ENCODE measurements around the gene DAPP1.

Gene DAPP1

DNA sequence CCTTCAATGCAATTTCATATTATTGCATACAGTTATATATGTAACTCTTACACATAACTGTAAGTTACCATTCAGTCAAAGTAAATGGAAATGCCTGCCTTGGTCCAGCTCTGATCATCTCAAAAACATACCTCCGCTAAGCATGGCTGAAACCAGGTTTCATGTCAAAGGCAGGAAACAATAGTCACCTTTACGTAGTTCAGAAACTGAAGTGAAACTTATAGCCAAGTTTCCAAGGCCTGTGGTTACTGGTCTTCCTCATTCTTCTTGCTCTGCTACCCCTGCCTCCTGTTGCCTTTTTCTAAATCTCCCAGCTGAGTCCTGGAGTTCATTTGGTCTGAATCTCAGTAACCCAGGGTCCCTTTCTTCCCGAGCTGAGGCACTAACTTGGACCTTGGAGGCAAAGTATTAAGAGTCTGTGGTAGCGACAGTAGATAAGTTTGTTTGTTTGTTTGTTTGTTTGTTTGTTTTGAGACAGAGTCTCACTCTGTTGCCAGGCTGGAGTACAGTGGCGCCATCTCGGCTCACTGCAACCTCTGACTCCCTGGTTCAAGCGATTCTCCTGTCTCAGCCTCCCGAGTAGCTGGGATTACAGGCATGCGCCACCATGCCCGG lies 30.8 kb downstream of the DAPP1 start:
- DNase-seq (ENCODE audit: extremely low spot score, insufficient read length, low read depth) (no peak), FAIRE-seq (peak; percentile 99)

GRCh38 chr4:99848591-99849001 lies 32.0 kb downstream of the DAPP1 start:
- FAIRE-seq (peak; percentile 95), DNase-seq (ENCODE audit: extremely low spot score, insufficient read length, low read depth) (no peak)

GRCh38 chr4:99852199-99852749 lies 35.6 kb downstream of the DAPP1 start:
- DNase-seq (ENCODE audit: extremely low spot score, insufficient read length, low read depth) (no peak), FAIRE-seq (peak; percentile 80)

DNA sequence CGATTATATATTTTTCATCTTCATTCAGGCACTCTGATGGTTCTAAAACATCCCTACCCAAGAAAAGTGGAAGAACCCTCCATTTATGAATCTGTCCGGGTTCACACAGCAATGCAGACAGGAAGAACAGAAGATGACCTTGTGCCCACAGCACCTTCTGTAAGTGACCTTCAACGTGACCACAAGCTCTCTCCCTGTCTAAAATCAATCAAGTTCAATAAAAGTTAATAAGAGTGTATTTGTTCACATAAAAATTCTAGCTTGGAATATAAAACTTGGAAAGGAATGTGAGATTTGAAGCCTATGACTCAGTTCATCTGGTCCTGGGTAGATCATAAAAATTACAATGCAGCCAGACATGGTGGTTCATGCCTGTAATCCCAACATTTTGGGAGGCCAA lies 36.6 kb downstream of the DAPP1 start:
- FAIRE-seq = no peak
- no peak for DNase-seq (ENCODE audit: extremely low spot score, insufficient read length, low read depth)

DNA sequence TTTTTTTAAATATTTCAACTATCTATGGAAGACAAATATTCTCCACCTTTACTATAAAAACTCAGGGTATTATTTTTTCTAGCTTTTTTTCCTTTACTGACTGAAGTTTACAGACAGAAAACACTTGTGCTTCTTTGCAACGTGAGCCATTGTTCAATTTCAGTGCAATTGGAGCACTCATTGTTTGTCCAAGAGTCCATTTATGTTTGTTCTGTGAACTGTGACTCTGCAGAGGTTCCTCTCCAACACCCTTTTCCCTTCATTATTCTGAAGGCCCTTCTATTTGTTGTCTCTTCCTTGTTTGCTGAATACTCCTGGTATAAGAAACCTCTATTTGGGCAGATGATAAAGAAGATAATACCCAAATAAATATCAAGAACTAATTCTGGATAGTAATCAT lies 37.4 kb downstream of the DAPP1 start:
- FAIRE-seq = no peak

DNA sequence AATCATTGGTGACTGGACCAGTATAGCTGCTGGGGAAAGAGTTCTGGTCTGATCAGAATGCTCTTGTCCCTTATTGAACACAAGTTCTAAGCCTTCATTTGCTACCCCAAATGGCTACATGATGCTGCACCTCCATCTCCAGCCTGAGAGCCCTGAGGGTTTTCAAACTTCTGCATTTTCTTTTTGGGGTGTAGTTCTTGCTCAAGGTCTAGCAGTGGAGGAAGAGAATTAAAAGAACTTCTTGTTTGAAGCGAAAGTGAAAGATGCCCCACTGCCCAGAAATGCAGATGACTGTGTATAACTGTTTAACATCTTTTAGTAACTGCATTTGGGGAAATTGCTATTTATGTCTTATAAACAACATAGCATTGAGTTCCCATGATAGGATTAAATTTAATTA lies 39.1 kb downstream of the DAPP1 start:
- FAIRE-seq = peak; percentile 93
- no peak for DNase-seq (ENCODE audit: extremely low spot score, insufficient read length, low read depth)

More for the DNA sequence above, 37.4 kb downstream of the DAPP1 start:
- no peak for DNase-seq (ENCODE audit: extremely low spot score, insufficient read length, low read depth)

DNA sequence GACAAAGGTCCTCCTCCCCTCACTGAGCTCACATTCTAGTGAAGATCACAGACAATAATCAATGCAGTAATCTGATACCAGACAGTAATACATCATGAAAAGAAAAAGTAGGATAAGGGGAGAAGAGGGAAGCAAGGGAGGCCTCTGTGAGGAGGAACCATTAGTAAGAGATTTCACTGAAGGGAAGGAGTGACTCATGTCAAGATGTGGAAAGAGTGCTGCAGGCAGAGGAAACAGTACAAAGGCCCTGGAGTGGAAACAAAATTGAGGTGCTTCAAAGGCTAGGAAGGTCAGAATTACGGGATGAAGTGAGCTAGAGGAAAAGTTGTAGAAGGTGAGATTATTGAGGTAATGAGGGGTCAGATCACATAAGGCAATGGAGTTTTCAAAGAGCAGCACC lies 39.5 kb downstream of the DAPP1 start:
- DNase-seq (ENCODE audit: extremely low spot score, insufficient read length, low read depth) (no peak), FAIRE-seq (peak; percentile 46)

DNA sequence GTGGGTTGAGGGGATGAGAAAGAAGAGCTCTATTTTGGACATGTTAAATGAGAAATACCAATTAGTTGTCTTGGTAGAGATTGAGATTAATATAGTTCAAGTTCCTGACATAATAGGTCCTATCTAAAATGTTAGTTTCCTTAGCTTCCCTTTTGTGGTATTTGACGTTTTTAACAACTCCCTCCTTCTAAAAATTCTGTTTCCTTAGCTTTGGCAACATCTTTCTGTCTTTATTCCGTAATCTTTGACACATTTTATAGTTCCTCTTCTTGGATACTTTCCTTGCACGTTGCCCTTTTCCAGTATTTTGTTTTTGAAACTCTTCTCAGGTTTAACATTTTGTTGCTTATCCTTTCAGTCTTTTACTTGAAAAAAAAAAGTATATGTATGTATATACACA lies 40.7 kb downstream of the DAPP1 start:
- FAIRE-seq (no peak), DNase-seq (ENCODE audit: extremely low spot score, insufficient read length, low read depth) (no peak)

GRCh38 chr4:99859618-99860017 lies 43.0 kb downstream of the DAPP1 start:
- FAIRE-seq = peak; percentile 79
- no peak for DNase-seq (ENCODE audit: extremely low spot score, insufficient read length, low read depth)

GRCh38 chr4:99860521-99860920 lies 43.9 kb downstream of the DAPP1 start:
- no peak for FAIRE-seq

GRCh38 chr4:99861120-99861905 lies 44.7 kb downstream of the DAPP1 start:
- no peak for DNase-seq (ENCODE audit: extremely low spot score, insufficient read length, low read depth)

More at GRCh38 chr4:99860521-99860920, 43.9 kb downstream of the DAPP1 start:
- no peak for DNase-seq (ENCODE audit: extremely low spot score, insufficient read length, low read depth)

DNA sequence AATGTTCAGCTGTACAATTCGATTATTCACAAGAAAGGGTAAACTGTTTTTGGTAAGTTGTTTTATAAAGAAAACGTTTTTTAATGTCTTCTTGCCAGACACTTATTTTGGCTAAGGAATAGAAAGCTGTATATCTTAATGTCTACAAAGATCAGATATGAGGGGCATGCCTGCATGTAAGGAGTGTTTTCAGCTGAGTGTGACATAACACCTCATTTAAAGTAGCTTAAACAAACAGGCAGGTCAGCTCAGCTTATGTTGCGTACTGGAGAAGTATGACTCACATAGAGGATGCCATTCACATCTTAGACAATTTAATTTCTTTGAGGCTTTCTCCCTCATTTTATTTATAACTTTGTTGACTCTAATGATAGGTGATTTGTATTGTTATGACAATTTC lies 47.2 kb downstream of the DAPP1 start:
- FAIRE-seq (no peak), DNase-seq (ENCODE audit: extremely low spot score, insufficient read length, low read depth) (no peak)

More at GRCh38 chr4:99861120-99861905, 44.7 kb downstream of the DAPP1 start:
- peak; percentile 77 for FAIRE-seq

DNA sequence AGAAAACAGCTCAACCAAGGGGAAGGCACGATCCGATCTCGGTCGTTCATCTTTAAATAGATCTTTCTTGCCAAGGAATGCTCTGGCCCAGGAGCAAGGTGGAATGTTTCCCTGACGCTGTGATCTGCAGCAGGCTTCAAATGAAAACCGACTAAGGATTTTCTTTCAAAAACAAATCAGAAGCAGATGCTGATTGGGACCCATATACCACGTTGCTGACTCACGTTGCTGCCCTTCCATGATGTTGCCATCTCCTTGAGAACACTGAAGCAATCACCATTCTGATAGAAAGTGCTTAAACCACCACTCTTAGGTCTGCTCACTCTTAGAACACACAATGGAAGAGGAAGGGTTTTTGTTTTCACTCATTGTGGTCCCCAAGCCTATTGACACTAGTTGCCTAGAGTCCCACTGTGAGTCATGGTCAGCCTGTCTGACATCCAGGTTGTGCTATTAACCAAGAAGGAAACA lies 51.5 kb downstream of the DAPP1 start:
- FAIRE-seq = no peak
- no peak for DNase-seq (ENCODE audit: extremely low spot score, insufficient read length, low read depth)

- FAIRE-seq = no peak
- DNase-seq (ENCODE audit: extremely low spot score, insufficient read length, low read depth) = no peak
Measured at GRCh38 chr4:99872570-99872969, 55.9 kb downstream of the DAPP1 start.

DNA sequence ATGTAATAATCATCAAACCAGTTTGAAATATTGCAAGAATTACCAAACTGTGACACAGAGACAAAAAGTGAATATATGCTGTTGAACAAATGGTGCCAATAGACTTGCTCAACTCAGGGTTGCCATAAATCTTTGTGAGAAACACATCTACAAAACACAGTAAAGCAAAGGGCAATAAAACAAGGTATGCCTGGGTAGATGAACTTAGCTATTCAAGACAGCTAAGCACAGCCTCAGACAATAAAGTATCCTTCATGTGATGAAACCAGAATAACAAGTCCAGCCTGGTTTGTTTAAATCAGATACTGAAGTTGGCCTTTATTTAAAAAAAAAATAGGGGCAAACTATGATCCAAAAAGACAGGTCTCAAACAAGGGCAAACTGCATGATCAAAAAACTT lies 58.4 kb downstream of the DAPP1 start:
- FAIRE-seq = no peak
- DNase-seq (ENCODE audit: extremely low spot score, insufficient read length, low read depth) = no peak

DNA sequence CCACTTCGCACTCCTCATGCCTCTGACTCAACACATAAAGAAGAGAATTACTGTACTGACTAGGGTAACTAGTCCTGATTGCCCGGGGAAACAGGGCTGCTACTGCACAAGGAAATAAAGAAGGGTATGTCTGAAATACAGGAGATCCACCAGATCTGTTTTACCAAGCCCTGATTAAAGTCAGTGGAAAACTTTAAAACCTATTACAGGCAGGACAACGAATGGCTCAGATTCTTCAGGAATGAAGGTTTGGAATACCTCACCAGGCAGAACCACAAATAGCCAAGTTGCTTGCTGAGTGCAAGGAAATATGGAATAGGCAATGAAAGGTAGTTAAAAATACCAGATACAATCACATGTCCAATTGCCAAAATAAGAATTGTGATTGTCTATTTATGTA lies 60.3 kb downstream of the DAPP1 start:
- DNase-seq (ENCODE audit: extremely low spot score, insufficient read length, low read depth) (no peak), FAIRE-seq (no peak)

DNA sequence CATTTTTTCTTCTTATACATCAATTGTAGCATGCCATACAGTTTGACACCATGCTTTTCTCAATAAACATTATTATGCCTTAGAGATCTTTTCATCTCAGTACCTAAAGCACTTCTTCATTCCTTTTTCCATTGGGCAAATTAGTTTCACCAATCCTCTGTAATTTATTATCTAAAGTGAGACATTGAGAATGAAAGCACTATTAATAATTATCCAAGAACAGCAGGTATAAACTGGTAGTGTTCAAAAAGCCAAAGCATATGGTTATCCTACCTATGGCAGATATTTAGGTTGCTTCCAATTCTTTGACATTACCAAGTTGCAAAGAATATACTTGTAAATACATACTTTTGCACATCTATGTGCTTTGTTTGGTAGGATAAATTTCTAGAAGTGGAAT lies 62.0 kb downstream of the DAPP1 start:
- DNase-seq (ENCODE audit: extremely low spot score, insufficient read length, low read depth) = no peak
- no peak for FAIRE-seq

DNA sequence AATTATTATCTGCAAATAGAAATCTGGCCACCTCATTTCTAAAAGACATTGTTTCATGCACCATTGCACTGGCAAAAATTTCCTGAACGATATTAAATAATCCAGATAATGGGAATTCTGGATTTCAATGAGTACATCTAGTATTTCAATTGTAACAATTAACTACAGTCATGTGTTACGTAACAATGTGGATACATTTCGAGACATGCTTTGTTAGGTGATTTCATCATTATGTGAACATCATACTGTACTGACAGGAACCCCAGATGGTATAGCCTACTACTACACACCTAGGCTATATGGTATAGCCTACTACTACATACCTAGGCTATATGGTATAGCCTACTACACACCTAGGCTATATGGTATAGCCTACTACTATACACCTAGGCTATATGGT lies 62.8 kb downstream of the DAPP1 start:
- FAIRE-seq = no peak
- no peak for DNase-seq (ENCODE audit: extremely low spot score, insufficient read length, low read depth)

DNA sequence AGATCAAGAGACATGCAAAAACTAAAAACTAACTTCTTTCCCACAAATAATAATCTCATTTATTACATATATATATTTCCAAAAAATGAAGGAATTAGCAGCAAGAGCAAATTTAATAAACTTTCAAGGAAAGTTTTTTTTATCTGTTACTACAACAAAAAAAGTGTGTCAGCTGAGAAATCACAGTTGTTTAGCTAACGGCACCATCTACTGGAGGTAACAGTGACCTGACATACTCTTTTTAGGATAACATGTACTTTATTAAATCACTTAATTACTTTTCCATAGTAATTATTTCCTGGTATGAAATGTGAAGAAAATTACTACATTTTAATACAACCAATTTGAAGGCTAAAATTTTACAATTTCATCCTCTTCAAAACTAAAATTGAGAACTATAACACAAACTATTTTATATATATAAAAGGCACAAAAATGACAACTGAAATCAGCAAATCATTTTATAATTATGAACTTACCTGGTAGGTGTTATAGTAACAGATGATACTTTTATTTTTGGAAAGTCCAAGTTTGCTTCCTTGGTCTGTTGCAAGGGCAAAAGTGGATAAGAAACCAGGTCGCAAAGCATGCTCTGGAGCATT lies 68.5 kb downstream of the DAPP1 start:
- FAIRE-seq (peak; percentile 49), DNase-seq (ENCODE audit: extremely low spot score, insufficient read length, low read depth) (no peak)

DNA sequence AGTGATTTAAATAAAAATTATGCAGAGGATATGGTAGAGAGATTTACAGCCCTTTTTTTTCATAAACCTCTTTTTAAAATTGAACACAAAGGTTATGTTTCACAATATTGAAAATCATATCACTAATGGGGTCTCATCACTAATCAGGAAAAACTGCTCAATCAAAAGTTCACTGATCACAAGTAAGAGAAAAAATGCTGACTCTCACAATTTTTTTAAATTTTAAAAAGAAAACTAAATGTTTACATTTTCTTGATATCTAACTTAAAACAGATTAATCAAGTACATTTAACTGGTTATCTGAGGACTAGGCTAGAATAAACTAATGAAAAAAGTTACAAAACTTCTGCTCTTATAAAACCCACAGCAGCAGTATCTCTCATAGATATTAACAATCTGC lies 69.1 kb downstream of the DAPP1 start:
- FAIRE-seq (no peak), DNase-seq (ENCODE audit: extremely low spot score, insufficient read length, low read depth) (no peak)

DNA sequence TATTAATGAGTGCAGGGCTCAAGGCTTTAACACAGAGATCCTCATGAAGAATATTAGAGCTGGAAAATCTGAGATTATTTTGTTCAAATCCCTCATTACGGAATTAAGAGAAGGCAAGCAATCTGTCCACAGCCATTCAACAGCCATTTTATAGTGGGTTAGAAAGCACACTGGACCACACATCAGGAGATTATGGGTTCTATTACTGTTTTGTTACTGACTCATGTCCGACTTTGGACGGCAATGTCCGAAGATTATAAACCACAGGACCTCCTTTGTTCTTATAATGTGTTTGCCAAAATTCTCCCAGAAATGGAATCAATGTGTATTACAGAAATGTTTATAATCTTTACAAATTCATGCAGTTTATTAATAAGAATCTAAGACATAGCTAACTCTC lies 69.5 kb downstream of the DAPP1 start:
- DNase-seq (ENCODE audit: extremely low spot score, insufficient read length, low read depth) = no peak
- no peak for FAIRE-seq
